Activated naive CD4-positive, alpha-beta T cell treated with anti-CD3 and anti-CD28 coated beads, Interleukin-2, amount 50 U/mL, for 24 hours (primary cell): ENCODE data around the gene LIN7C.

Source experiments
- H3K27ac Mint-ChIP-seq: one replicate; pipeline ENCODE4 v1.8.0; 2021; ENCODE audit warnings: mild to moderate bottlenecking, mixed read lengths
- H3K27me3 Mint-ChIP-seq: one replicate; pipeline ENCODE4 v1.8.0; 2021; ENCODE audit warnings: mixed read lengths
- H3K36me3 Mint-ChIP-seq: one replicate; pipeline ENCODE4 v1.8.0; 2021; ENCODE audit warnings: mixed read lengths
- H3K4me1 Mint-ChIP-seq: one replicate; pipeline ENCODE4 v1.8.0; 2021; ENCODE audit warnings: mixed read lengths
- H3K4me3 Mint-ChIP-seq: one replicate; pipeline ENCODE4 v1.8.0; 2021; ENCODE audit warnings: mild to moderate bottlenecking, mixed read lengths
- H3K9me3 Mint-ChIP-seq: one replicate; pipeline ENCODE4 v1.8.0; 2021; ENCODE audit warnings: mixed read lengths

LIN7C gene

GRCh38 chr11:27489092-27489491 is 17.5 kb downstream of the LIN7C start:
- H3K4me1 Mint-ChIP-seq = no peaks in the 10 kb centered on the region
- no peak overlapping the region for H3K4me3 Mint-ChIP-seq
- no peaks in the 10 kb centered on the region for H3K36me3 Mint-ChIP-seq
- H3K27me3 Mint-ChIP-seq = no peaks in the 10 kb centered on the region
- no peak overlapping the region for H3K27ac Mint-ChIP-seq
- no peaks in the 10 kb centered on the region for H3K9me3 Mint-ChIP-seq

GRCh38 chr11:27487706-27488105 is 18.9 kb downstream of the LIN7C start:
- Mint-ChIP-seq H3K36me3 (no peaks in the 10 kb centered on the region), H3K4me3 (no peak overlapping the region), H3K27ac (no peak overlapping the region), H3K27me3 (no peaks in the 10 kb centered on the region), H3K9me3 (no peaks in the 10 kb centered on the region), H3K4me1 (no peaks in the 10 kb centered on the region)

- no peaks in the 10 kb centered on the region for H3K36me3 Mint-ChIP-seq
- no peaks in the 10 kb centered on the region for H3K27me3 Mint-ChIP-seq
- no peaks in the 10 kb centered on the region for H3K9me3 Mint-ChIP-seq
- no peak overlapping the region for H3K27ac Mint-ChIP-seq
- H3K4me1 Mint-ChIP-seq = no peaks in the 10 kb centered on the region
- no peak overlapping the region for H3K4me3 Mint-ChIP-seq
These were observed 20.4 kb downstream of the LIN7C start for GRCh38 chr11:27485930-27486773.

- H3K9me3 Mint-ChIP-seq = no peaks in the 10 kb centered on the region
- no peaks in the 10 kb centered on the region for H3K36me3 Mint-ChIP-seq
- no peak overlapping the region for H3K27ac Mint-ChIP-seq
- H3K4me3 Mint-ChIP-seq = no peak overlapping the region
- no peaks in the 10 kb centered on the region for H3K4me1 Mint-ChIP-seq
- H3K27me3 Mint-ChIP-seq = no peaks in the 10 kb centered on the region
These were observed 23.8 kb downstream of the LIN7C start for GRCh38 chr11:27482793-27483192.

- Mint-ChIP-seq H3K4me1 (no peaks in the 10 kb centered on the region), H3K9me3 (no peaks in the 10 kb centered on the region), H3K36me3 (no peaks in the 10 kb centered on the region), H3K27me3 (no peaks in the 10 kb centered on the region), H3K4me3 (no peak overlapping the region), H3K27ac (no peak overlapping the region)
These were observed 24.6 kb downstream of the LIN7C start for GRCh38 chr11:27481992-27482391.

- H3K4me1 Mint-ChIP-seq = peaks cover 7% of the 10 kb centered on the region
- H3K36me3 Mint-ChIP-seq = no peaks in the 10 kb centered on the region
- no peaks in the 10 kb centered on the region for H3K9me3 Mint-ChIP-seq
- H3K27me3 Mint-ChIP-seq = no peaks in the 10 kb centered on the region
- H3K4me3 Mint-ChIP-seq = no peak overlapping the region
- H3K27ac Mint-ChIP-seq = no peak overlapping the region
These were observed 28.7 kb downstream of the LIN7C start for GRCh38 chr11:27477831-27478230.

- peaks cover 11% of the 10 kb centered on the region for H3K4me1 Mint-ChIP-seq
- H3K9me3 Mint-ChIP-seq = no peaks in the 10 kb centered on the region
- no peak overlapping the region for H3K27ac Mint-ChIP-seq
- no peaks in the 10 kb centered on the region for H3K36me3 Mint-ChIP-seq
- H3K27me3 Mint-ChIP-seq = peaks cover 3% of the 10 kb centered on the region
- no peak overlapping the region for H3K4me3 Mint-ChIP-seq
These were observed 29.3 kb downstream of the LIN7C start for GRCh38 chr11:27477243-27477642.

GRCh38 chr11:27475622-27476021 is 30.9 kb downstream of the LIN7C start:
- Mint-ChIP-seq H3K36me3 (no peaks in the 10 kb centered on the region), H3K27me3 (peaks cover 3% of the 10 kb centered on the region), H3K9me3 (no peaks in the 10 kb centered on the region), H3K4me3 (no peak overlapping the region), H3K27ac (no peak overlapping the region), H3K4me1 (peaks cover 20% of the 10 kb centered on the region)

- no peak overlapping the region for H3K27ac Mint-ChIP-seq
- H3K36me3 Mint-ChIP-seq = no peaks in the 10 kb centered on the region
- H3K27me3 Mint-ChIP-seq = peaks cover 3% of the 10 kb centered on the region
- H3K9me3 Mint-ChIP-seq = no peaks in the 10 kb centered on the region
- H3K4me1 Mint-ChIP-seq = peaks cover 24% of the 10 kb centered on the region
- peak overlapping the region; percentile 93 for H3K4me3 Mint-ChIP-seq
These were observed 33.6 kb downstream of the LIN7C start for GRCh38 chr11:27473017-27473406.

- peaks cover 24% of the 10 kb centered on the region for H3K4me1 Mint-ChIP-seq
These were observed 34.1 kb downstream of the LIN7C start, which contains the start of gene LGR4 for GRCh38 chr11:27472398-27473016. LGR4 (minus strand) TSS chr11:27472790; CDS start chr11:27472302, 488 bp downstream.

GRCh38 chr11:27471589-27472397 is 34.8 kb downstream of the LIN7C start:
- Mint-ChIP-seq H3K27me3 (peaks cover 3% of the 10 kb centered on the region), H3K4me1 (peaks cover 24% of the 10 kb centered on the region), H3K4me3 (peak overlapping the region; percentile 58), H3K9me3 (no peaks in the 10 kb centered on the region), H3K36me3 (no peaks in the 10 kb centered on the region), H3K27ac (no peak overlapping the region)

More at GRCh38 chr11:27472398-27473016, 34.1 kb downstream of the LIN7C start, which contains the start of gene LGR4:
- peak within 1 kb of the TSS; percentile 75 for H3K27ac Mint-ChIP-seq
- H3K36me3 Mint-ChIP-seq = no peaks in the 10 kb centered on the region
- peak within 1 kb of the TSS; percentile 93 for H3K4me3 Mint-ChIP-seq
- no peaks in the 10 kb centered on the region for H3K9me3 Mint-ChIP-seq
- peaks cover 3% of the 10 kb centered on the region for H3K27me3 Mint-ChIP-seq

- peaks cover 3% of the 10 kb centered on the region for H3K27me3 Mint-ChIP-seq
- H3K4me3 Mint-ChIP-seq = peak overlapping the region; percentile 58
- no peak overlapping the region for H3K27ac Mint-ChIP-seq
- no peaks in the 10 kb centered on the region for H3K36me3 Mint-ChIP-seq
- H3K4me1 Mint-ChIP-seq = peaks cover 24% of the 10 kb centered on the region
- H3K9me3 Mint-ChIP-seq = no peaks in the 10 kb centered on the region
These were observed 35.6 kb downstream of the LIN7C start for GRCh38 chr11:27470826-27471588.

- no peak overlapping the region for H3K27ac Mint-ChIP-seq
- H3K36me3 Mint-ChIP-seq = no peaks in the 10 kb centered on the region
- no peaks in the 10 kb centered on the region for H3K9me3 Mint-ChIP-seq
- peaks cover 24% of the 10 kb centered on the region for H3K4me1 Mint-ChIP-seq
- H3K27me3 Mint-ChIP-seq = peaks cover 3% of the 10 kb centered on the region
- H3K4me3 Mint-ChIP-seq = peak overlapping the region; percentile 58
These were observed 36.4 kb downstream of the LIN7C start for GRCh38 chr11:27470166-27470565.

- Mint-ChIP-seq H3K36me3 (no peaks in the 10 kb centered on the region), H3K4me1 (peaks cover 24% of the 10 kb centered on the region), H3K27me3 (peaks cover 3% of the 10 kb centered on the region), H3K4me3 (no peak overlapping the region), H3K9me3 (no peaks in the 10 kb centered on the region), H3K27ac (no peak overlapping the region)
These were observed 37.4 kb downstream of the LIN7C start for GRCh38 chr11:27468995-27469695.
